ENCODE results near the gene STK32C. TPM values are rescaled to one million over a fixed set of nuclear protein-coding genes. Genes with fewer than 3 reads are reported as not detected.

The STK32C gene
- total RNA-seq, 1 experiment from 2014 or later: 20.7 TPM

DNA sequence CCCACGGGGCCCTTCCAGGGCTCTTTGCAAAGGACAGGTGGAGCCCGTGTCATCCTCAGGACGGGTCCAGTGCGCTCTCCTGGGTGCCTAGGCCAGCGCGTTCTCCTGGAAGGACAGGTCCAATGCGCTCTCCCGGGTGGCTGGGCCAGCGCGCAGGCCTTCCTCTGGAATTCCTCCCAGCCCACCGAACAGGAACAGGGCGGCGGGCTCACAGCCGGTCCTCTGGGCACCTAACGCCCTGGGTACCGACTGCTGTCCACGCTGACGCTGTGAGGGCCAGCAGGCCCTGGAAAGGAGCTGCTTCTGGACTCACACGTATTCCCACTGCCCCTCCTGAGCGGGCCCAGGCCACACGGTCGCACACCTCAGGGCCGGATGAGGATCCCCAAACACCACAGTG is 49.3 kb downstream of the STK32C start:
- ChIA-PET POLR2A (no interaction called here), CTCF (no interaction called here)
- intact Hi-C loops (cut with micrococcal nuclease): no loop called here
- Mint-ChIP-seq H3K4me1 (ENCODE audit: insufficient read depth, unreplicated experiment) (no peaks in the 10 kb centered on the region), H3K36me3 (ENCODE audit: insufficient read depth, unreplicated experiment) (no peaks in the 10 kb centered on the region), H3K4me3 (ENCODE audit: unreplicated experiment) (no peak overlapping the region), H3K27me3 (ENCODE audit: insufficient read depth, unreplicated experiment) (no peaks in the 10 kb centered on the region), H3K9me3 (ENCODE audit: unreplicated experiment) (no peaks in the 10 kb centered on the region), H3K27ac (ENCODE audit: low read depth, unreplicated experiment) (no peak overlapping the region)
- DNase-seq (ENCODE audit: unreplicated experiment): no peak
- BruUV-seq (replicated peaks): no TSS peak
- TF ChIP-seq, protein P1, sequence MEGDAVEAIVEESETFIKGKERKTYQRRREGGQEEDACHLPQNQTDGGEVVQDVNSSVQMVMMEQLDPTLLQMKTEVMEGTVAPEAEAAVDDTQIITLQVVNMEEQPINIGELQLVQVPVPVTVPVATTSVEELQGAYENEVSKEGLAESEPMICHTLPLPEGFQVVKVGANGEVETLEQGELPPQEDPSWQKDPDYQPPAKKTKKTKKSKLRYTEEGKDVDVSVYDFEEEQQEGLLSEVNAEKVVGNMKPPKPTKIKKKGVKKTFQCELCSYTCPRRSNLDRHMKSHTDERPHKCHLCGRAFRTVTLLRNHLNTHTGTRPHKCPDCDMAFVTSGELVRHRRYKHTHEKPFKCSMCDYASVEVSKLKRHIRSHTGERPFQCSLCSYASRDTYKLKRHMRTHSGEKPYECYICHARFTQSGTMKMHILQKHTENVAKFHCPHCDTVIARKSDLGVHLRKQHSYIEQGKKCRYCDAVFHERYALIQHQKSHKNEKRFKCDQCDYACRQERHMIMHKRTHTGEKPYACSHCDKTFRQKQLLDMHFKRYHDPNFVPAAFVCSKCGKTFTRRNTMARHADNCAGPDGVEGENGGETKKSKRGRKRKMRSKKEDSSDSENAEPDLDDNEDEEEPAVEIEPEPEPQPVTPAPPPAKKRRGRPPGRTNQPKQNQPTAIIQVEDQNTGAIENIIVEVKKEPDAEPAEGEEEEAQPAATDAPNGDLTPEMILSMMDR (IDR thresholded peaks at IDR 0.05; ENCODE audit: unreplicated experiment): no peak

DNA sequence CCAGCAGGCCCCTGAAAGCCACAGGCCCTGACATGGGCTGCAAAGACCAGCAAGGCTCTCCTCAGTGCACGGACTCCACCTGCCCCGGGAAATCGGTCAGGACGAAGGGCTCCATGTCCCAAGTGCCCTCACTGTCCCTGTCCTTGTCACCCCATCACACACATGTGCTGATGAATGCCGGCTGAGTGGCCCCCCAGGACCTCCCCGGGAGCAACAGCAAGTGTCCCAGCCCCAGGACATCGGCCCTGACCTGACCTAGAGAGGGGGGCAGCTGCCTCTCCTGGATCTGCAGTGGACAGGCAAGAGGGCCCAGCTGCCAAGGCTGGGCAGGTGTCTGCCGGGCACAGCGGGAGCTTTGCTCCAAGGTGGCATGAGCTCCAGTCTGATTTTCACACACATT is 49.8 kb downstream of the STK32C start:
- ChIA-PET POLR2A (no interaction called here), CTCF (no interaction called here)
- Mint-ChIP-seq H3K27ac (ENCODE audit: low read depth, unreplicated experiment) (no peak overlapping the region), H3K9me3 (ENCODE audit: unreplicated experiment) (no peaks in the 10 kb centered on the region), H3K36me3 (ENCODE audit: insufficient read depth, unreplicated experiment) (no peaks in the 10 kb centered on the region), H3K27me3 (ENCODE audit: insufficient read depth, unreplicated experiment) (no peaks in the 10 kb centered on the region), H3K4me3 (ENCODE audit: unreplicated experiment) (no peak overlapping the region), H3K4me1 (ENCODE audit: insufficient read depth, unreplicated experiment) (no peaks in the 10 kb centered on the region)
- DNase-seq (ENCODE audit: unreplicated experiment): no peak
- no TSS peak for BruUV-seq (replicated peaks)
- intact Hi-C loops (cut with micrococcal nuclease): no loop called here
- TF ChIP-seq, protein P1 (IDR thresholded peaks at IDR 0.05; ENCODE audit: unreplicated experiment): no peak

DNA sequence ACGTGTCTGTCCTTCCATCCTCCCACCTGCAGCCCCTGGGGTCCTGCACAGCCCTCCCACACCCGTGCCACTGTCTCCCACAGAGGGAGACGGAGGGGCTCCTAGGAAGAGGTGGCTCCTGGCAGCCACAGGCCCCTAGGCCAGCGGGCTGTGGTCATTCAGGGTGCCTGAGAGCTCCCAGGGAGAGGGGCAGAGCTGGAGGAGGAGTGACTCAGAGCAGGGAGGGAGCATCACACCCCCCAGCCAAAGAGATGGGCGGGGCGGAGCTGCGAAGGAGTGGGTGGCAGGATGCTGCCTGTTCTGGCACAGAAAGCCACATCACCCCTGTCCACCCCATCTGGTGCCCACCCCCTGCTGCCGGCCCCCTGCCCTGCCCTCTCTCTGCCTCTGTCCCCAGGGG is 50.5 kb downstream of the STK32C start:
- TF ChIP-seq, protein P1 (IDR thresholded peaks at IDR 0.05; ENCODE audit: unreplicated experiment): no peak
- no peaks in the 10 kb centered on the region for H3K9me3 Mint-ChIP-seq (ENCODE audit: unreplicated experiment)
- H3K4me1 Mint-ChIP-seq (ENCODE audit: insufficient read depth, unreplicated experiment): no peaks in the 10 kb centered on the region
- intact Hi-C loops (cut with micrococcal nuclease): no loop called here
- ChIA-PET POLR2A (no interaction called here), CTCF (interaction anchor here (1.5 kb wide), 1 partner anchor 34 kb away, joined by 6 read pairs; no protein-coding TSS in a partner anchor)
- peak; percentile 68 for DNase-seq (ENCODE audit: unreplicated experiment)
- no peak overlapping the region for H3K4me3 Mint-ChIP-seq (ENCODE audit: unreplicated experiment)
- no peaks in the 10 kb centered on the region for H3K36me3 Mint-ChIP-seq (ENCODE audit: insufficient read depth, unreplicated experiment)
- BruUV-seq (replicated peaks): no TSS peak
- no peak overlapping the region for H3K27ac Mint-ChIP-seq (ENCODE audit: low read depth, unreplicated experiment)
- H3K27me3 Mint-ChIP-seq (ENCODE audit: insufficient read depth, unreplicated experiment): no peaks in the 10 kb centered on the region

DNA sequence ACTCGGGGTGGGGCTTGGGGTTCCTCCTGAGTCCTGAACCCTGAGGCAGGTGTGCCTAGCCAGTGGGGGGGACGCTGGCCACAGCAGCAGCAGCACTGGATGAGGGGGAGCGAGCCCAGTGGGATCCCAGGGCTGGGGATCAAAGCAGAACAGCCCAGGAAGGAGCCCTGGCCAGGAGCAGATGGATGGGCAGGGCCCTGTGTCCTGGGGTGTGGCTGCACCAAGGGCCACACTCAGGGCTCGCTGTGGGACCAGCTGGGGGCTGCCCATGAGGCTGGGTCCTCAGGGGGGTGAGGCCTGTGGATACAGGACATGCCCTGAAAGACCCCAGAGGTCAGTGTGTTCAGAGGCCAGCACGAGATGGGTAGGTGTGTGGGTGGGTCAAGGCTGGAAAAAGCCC is 50.9 kb downstream of the STK32C start:
- H3K4me3 Mint-ChIP-seq (ENCODE audit: unreplicated experiment): no peak overlapping the region
- H3K4me1 Mint-ChIP-seq (ENCODE audit: insufficient read depth, unreplicated experiment): no peaks in the 10 kb centered on the region
- no peaks in the 10 kb centered on the region for H3K36me3 Mint-ChIP-seq (ENCODE audit: insufficient read depth, unreplicated experiment)
- POLR2A ChIA-PET: no interaction called here
- no peaks in the 10 kb centered on the region for H3K9me3 Mint-ChIP-seq (ENCODE audit: unreplicated experiment)
- no TSS peak for BruUV-seq (replicated peaks)
- DNase-seq (ENCODE audit: unreplicated experiment): no peak
- no peaks in the 10 kb centered on the region for H3K27me3 Mint-ChIP-seq (ENCODE audit: insufficient read depth, unreplicated experiment)
- TF ChIP-seq, protein P1 (IDR thresholded peaks at IDR 0.05; ENCODE audit: unreplicated experiment): no peak
- no peak overlapping the region for H3K27ac Mint-ChIP-seq (ENCODE audit: low read depth, unreplicated experiment)
- intact Hi-C loops (cut with micrococcal nuclease): no loop called here
- CTCF ChIA-PET: interaction anchor here (0.6 to 1.5 kb wide), 3 partner anchors 13 to 94 kb away, joined by 3 to 6 read pairs (median 3); no protein-coding TSS in a partner anchor
